ENCODE results near the gene FRAT1.
A peak's percentile ranks its signal among the peaks of the same experiment; 100 is the strongest.
"Not testable (repeated sequence)": the region's sequence is repeated elsewhere in the genome, so short reads cannot be mapped to it uniquely, and the experiment has no call there.

Gene FRAT1

GRCh38 chr10:97334370-97335175, 15.5 kb downstream of the FRAT1 start, which contains the start of gene FRAT2:
TSS of gene FRAT2 (minus strand) at chr10:97334729. CDS start at chr10:97334572, 157 bp downstream.
- DNase-seq (ENCODE audit: low spot score) = peak; percentile 87

GRCh38 chr10:97335188-97335619, 16.1 kb downstream of the FRAT1 start:
- DNase-seq (ENCODE audit: low spot score) = no peak

- no peak for DNase-seq (ENCODE audit: low spot score)
These were observed 16.9 kb downstream of the FRAT1 start for GRCh38 chr10:97336006-97336405.

GRCh38 chr10:97336446-97336845, 17.4 kb downstream of the FRAT1 start:
- no peak for DNase-seq (ENCODE audit: low spot score)

GRCh38 chr10:97336942-97337831, 18.1 kb downstream of the FRAT1 start:
- no peak for DNase-seq (ENCODE audit: low spot score)

GRCh38 chr10:97338041-97338440, 19.0 kb downstream of the FRAT1 start:
- DNase-seq (ENCODE audit: low spot score) = no peak

- no peak for DNase-seq (ENCODE audit: low spot score)
These were observed 22.3 kb downstream of the FRAT1 start for GRCh38 chr10:97341416-97341815.

- DNase-seq (ENCODE audit: low spot score) = not testable (repeated sequence)
These were observed 24.6 kb downstream of the FRAT1 start for GRCh38 chr10:97343664-97344063.

GRCh38 chr10:97347317-97347716, 28.2 kb downstream of the FRAT1 start:
- DNase-seq (ENCODE audit: low spot score) = no peak

GRCh38 chr10:97349752-97350513, 30.9 kb downstream of the FRAT1 start:
- no peak for DNase-seq (ENCODE audit: low spot score)

GRCh38 chr10:97353945-97354344, 34.9 kb downstream of the FRAT1 start:
- DNase-seq (ENCODE audit: low spot score) = no peak

- DNase-seq (ENCODE audit: low spot score) = peak; percentile 42
These were observed 36.5 kb downstream of the FRAT1 start for GRCh38 chr10:97355571-97355975.

- no peak for DNase-seq (ENCODE audit: low spot score)
These were observed 37.3 kb downstream of the FRAT1 start for GRCh38 chr10:97356318-97356914.

- no peak for DNase-seq (ENCODE audit: low spot score)
These were observed 37.8 kb downstream of the FRAT1 start for GRCh38 chr10:97356918-97357317.

GRCh38 chr10:97358349-97358748, 39.3 kb downstream of the FRAT1 start:
- DNase-seq (ENCODE audit: low spot score) = no peak

GRCh38 chr10:97358781-97359180, 39.7 kb downstream of the FRAT1 start:
- no peak for DNase-seq (ENCODE audit: low spot score)

- DNase-seq (ENCODE audit: low spot score) = no peak
These were observed 41.9 kb downstream of the FRAT1 start for GRCh38 chr10:97360705-97361536.

- DNase-seq (ENCODE audit: low spot score) = no peak
These were observed 42.4 kb downstream of the FRAT1 start for GRCh38 chr10:97361537-97361901.

- DNase-seq (ENCODE audit: low spot score) = no peak
These were observed 43.4 kb downstream of the FRAT1 start for GRCh38 chr10:97362310-97363033.

- DNase-seq (ENCODE audit: low spot score) = no peak
These were observed 44.0 kb downstream of the FRAT1 start for GRCh38 chr10:97363071-97363470.

Data from pons (tissue), 1 donor.